Psoas muscle (tissue), 8 donors: Measurements from ENCODE around the gene MICALL2. TPM values are rescaled to one million over a fixed set of nuclear protein-coding genes. Genes with fewer than 3 reads are reported as not detected.

Source experiments
- ATAC-seq, 4 donors: fragments of 200-7000 bp; cut with Tn5 transposase; one replicate each; pipeline ENCODE4 v1.9.1; 2020; ENCODE audit warnings: moderate library complexity in 3 of 4, mild to moderate bottlenecking in 2 of 4
- DNase-seq, 2 donors: peaks; one replicate each; pipeline ENCODE4 v3.0.0-alpha.2; 2020
- H3K27ac ChIP-seq: fragments of 200-600 bp; one replicate; pipeline ENCODE4 v1.8.0; 2022
- H3K27me3 ChIP-seq, 3 donors: fragments of 200-600 bp in 1 of 3; one replicate each; pipeline versions ENCODE4 v1.6.1 to v1.8.0; 2013 to 2022; ENCODE audit warnings: low read length in 2 of 3, mild to moderate bottlenecking in 2 of 3, moderate library complexity in 1 of 3; ENCODE audit not compliant: insufficient read depth in 3 of 3
- H3K36me3 ChIP-seq, 2 donors: fragments of 200-600 bp in 1 of 2; one replicate each; pipeline versions ENCODE4 v1.6.1 to v1.8.0; 2013 to 2022; ENCODE audit warnings: low read depth in 1 of 2, mild to moderate bottlenecking in 1 of 2, moderate library complexity in 1 of 2; ENCODE audit not compliant: insufficient read depth in 1 of 2
- H3K4me1 ChIP-seq: fragments of 200-600 bp; one replicate; pipeline ENCODE4 v1.8.0; 2022
- H3K4me3 ChIP-seq: fragments of 200-600 bp; one replicate; pipeline ENCODE4 v1.8.0; 2022; ENCODE audit warnings: mild to moderate bottlenecking
- H3K9me3 ChIP-seq: fragments of 200-600 bp; one replicate; pipeline ENCODE4 v1.8.0; 2022
- CTCF ChIP-seq: fragments of 200-600 bp; IDR thresholded peaks from one replicate; pipeline ENCODE4 v1.8.0; 2022; ENCODE audit warnings: antibody characterized with exemption
- WGBS, 3 donors: extraction: QIAGEN DNeasy Blood & Tissue Kit; methylation state at CpG; one replicate each; pipeline versions ENCODE4 v1.1.6 to v1.1.7; 2013; 5-methylcytosine and 5-hydroxymethylcytosine counted together
- intact Hi-C, 2 donors: fragments of 100-400 bp; cut with DNase I; formaldehyde crosslinking; loops; one replicate each; pipeline versions ENCODE4 v1.11.0 to v1.14.2; 2022
- polyA plus RNA-seq, 3 donors: library from polyadenylated mRNA; stranded (reverse); fragments of 200-250 nt; gene quantifications; one replicate each; pipeline ENCODE4 v1.2.3, GENCODE V29; 2013
- total RNA-seq, 4 donors: library from RNA; stranded (reverse); fragmentation: NEBNext Ultra II Directional in 2 of 4; extraction: Animal tissue kit (Norgen Biotek cat#: 25700) in 2 of 4; gene quantifications; one replicate each; pipeline versions ENCODE4 v1.2.1 to v1.2.4, GENCODE V29; 2021 to 2023
- donor health status: healthy with polysubstance abuse.
- donor health status: DM: no; HTN: no; CAD: no; lungs with moderate emphysema.
- donor health status: Bipolar disorder and iron deficiency.
- donor health status: healthy.
- donor health status: DM: yes; HTN: yes; CAD: no.
- donor health status: DM: no; HTN: no; CAD: no.
- donor health status: DM: no; HTN: no; CAD: no.
- donor health status: DM: yes; HTN: yes; CAD: no.

MICALL2 gene
- total and polyA plus RNA-seq, 7 donors = 4.6 to 12.0 (median 5.8) TPM

- no peak for ATAC-seq
- Histone ChIP-seq H3K27me3 (peaks cover 3 to 84% (median 43%) of the 10 kb centered on the region in 3 donors), H3K9me3 (no peaks in the 10 kb centered on the region), H3K36me3 (no peaks in the 10 kb centered on the region), H3K27ac (no peak overlapping the region), H3K4me1 (no peaks in the 10 kb centered on the region), H3K4me3 (no peak overlapping the region)
- 36 to 38% (median 36%) methylated on average over 19 to 25 of the region's 25 CpGs for WGBS, 3 donors
- no peak for DNase-seq
- intact Hi-C loops = no loop called here
- no peak for TF ChIP-seq CTCF
Measured at GRCh38 chr7:1386623-1387220, 72.5 kb downstream of the MICALL2 start.

- H3K27ac ChIP-seq = no peak overlapping the region
- no peak for ATAC-seq
- no peak for DNase-seq
- 42 to 49% (median 48%) methylated on average over 30 to 38 of the region's 38 CpGs for WGBS, 3 donors
- no peaks in the 10 kb centered on the region for H3K36me3 ChIP-seq
- H3K4me3 ChIP-seq = no peak overlapping the region
- no peak for TF ChIP-seq CTCF
- intact Hi-C loops = no loop called here
- H3K9me3 ChIP-seq = no peaks in the 10 kb centered on the region
- H3K4me1 ChIP-seq = no peaks in the 10 kb centered on the region
- H3K27me3 ChIP-seq = peaks cover 3 to 83% (median 43%) of the 10 kb centered on the region in 3 donors
Measured at GRCh38 chr7:1385809-1386622, 73.3 kb downstream of the MICALL2 start.

GRCh38 chr7:1385086-1385808, 74.0 kb downstream of the MICALL2 start:
- intact Hi-C loops = no loop called here
- Histone ChIP-seq H3K9me3 (no peaks in the 10 kb centered on the region), H3K4me1 (no peaks in the 10 kb centered on the region), H3K27ac (no peak overlapping the region), H3K36me3 (no peaks in the 10 kb centered on the region), H3K4me3 (no peak overlapping the region), H3K27me3 (peaks cover 3 to 84% (median 44%) of the 10 kb centered on the region in 3 donors)
- TF ChIP-seq CTCF = no peak
- WGBS, 3 donors = 48 to 56% (median 51%) methylated on average over 23 of the region's 23 CpGs
- DNase-seq (no peak), ATAC-seq (no peak)

Other genes with a start within 250 kb of the MICALL2 start
- not detected for gene UNCX, start 226.6 kb downstream of the MICALL2 start, total RNA-seq
- gene UNCX, start 226.6 kb downstream of the MICALL2 start, polyA plus RNA-seq = not detected
- 10 to 100 TPM; 61.3 to 77.6 (median 68.9) TPM for gene INTS1, start 44.9 kb upstream of the MICALL2 start, total RNA-seq
- 10 to 100 TPM; 38.8 to 70.7 (median 44.0) TPM for gene INTS1, start 44.9 kb upstream of the MICALL2 start, polyA plus RNA-seq
- gene MAFK, start 71.2 kb upstream of the MICALL2 start, total RNA-seq = 100 to 1,000 TPM in 1 of 4 donors, 10 to 100 TPM in 3; 59.1 to 103 (median 77.5) TPM
- gene MAFK, start 71.2 kb upstream of the MICALL2 start, polyA plus RNA-seq = 100 to 1,000 TPM in 1 of 3 donors, 10 to 100 TPM in 2; 36.7 to 138 (median 62.9) TPM
- gene TMEM184A, start 96.7 kb upstream of the MICALL2 start, total RNA-seq = 1 to 10 TPM; 2.8 to 6.0 (median 2.9) TPM
- 1 to 10 TPM in 2 of 3 donors, under 1 TPM in 1; 0.40 to 1.4 (median 1.1) TPM for gene TMEM184A, start 96.7 kb upstream of the MICALL2 start, polyA plus RNA-seq
- 10 to 100 TPM; 11.8 to 18.2 (median 14.6) TPM for gene PSMG3, start 110.6 kb upstream of the MICALL2 start, total RNA-seq
- 10 to 100 TPM; 33.4 to 59.1 (median 54.1) TPM for gene PSMG3, start 110.6 kb upstream of the MICALL2 start, polyA plus RNA-seq
- gene ELFN1, start 210.8 kb upstream of the MICALL2 start, total RNA-seq = under 1 TPM; 0.46 to 0.73 (median 0.66) TPM
- under 1 TPM; 0.11 to 0.87 (median 0.27) TPM for gene ELFN1, start 210.8 kb upstream of the MICALL2 start, polyA plus RNA-seq